GM12891 (cell line): Measurements from ENCODE around the gene UNC119B.
A peak's percentile ranks its signal among the peaks of the same experiment; 100 is the strongest.

Experiments
- PAX5 ChIP-seq: IDR thresholded peaks from 2 replicates; pipeline ENCODE4 v1.6.1; 2011; ENCODE audit warnings: low read length, moderate library complexity, mild to moderate bottlenecking; ENCODE audit not compliant: insufficient read depth, severe bottlenecking
- POLR2A ChIP-seq: IDR thresholded peaks from 2 replicates; pipeline ENCODE4 v1.6.1; 2011; ENCODE audit warnings: low read depth, low read length, control low read depth
- TAF1 ChIP-seq: IDR thresholded peaks from 2 replicates; pipeline ENCODE4 v1.6.1; 2011; ENCODE audit warnings: low read depth, low read length, control low read depth

GRCh38 chr12:120759591-120760348, 49.5 kb downstream of the UNC119B start:
- TF ChIP-seq POLR2A (peak; percentile 16; the same call in 1 of the 2 replicates), PAX5 (no peak), TAF1 (no peak)
